Measurements from ENCODE around the gene HECTD4. TPM values are rescaled to one million over a fixed set of nuclear protein-coding genes. Genes with fewer than 3 reads are reported as not detected.
"Not testable (repeated sequence)": the region's sequence is repeated elsewhere in the genome, so short reads cannot be mapped to it uniquely, and the experiment has no call there.

Gene HECTD4
- total RNA-seq, 1 donor: 37.1 TPM

DNA sequence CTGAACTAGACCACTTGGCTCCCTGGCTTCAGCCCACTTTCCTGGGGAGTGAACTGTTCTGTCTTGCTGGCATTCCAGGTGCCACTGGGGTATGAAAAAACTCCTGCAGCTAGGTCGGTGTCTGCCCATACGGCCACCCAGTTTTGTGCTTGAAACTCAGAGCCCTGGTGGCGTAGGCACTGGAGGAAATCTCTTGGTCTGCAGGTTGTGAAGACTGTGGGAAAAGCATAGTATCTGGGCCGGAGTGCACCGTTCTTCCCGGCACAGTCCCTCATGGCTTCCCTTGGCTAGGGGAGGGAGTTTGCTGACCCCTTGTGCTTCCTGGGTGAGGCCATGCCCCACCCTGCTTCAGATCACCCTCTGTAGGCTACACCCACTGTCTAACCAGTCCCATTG lies 223.1 kb downstream of the HECTD4 start:
- DNase-seq (ENCODE audit: low read depth): no peak
- no peak overlapping the region for H3K4me3 ChIP-seq (ENCODE audit: low read depth, low read length)
- TF ChIP-seq, protein P1, sequence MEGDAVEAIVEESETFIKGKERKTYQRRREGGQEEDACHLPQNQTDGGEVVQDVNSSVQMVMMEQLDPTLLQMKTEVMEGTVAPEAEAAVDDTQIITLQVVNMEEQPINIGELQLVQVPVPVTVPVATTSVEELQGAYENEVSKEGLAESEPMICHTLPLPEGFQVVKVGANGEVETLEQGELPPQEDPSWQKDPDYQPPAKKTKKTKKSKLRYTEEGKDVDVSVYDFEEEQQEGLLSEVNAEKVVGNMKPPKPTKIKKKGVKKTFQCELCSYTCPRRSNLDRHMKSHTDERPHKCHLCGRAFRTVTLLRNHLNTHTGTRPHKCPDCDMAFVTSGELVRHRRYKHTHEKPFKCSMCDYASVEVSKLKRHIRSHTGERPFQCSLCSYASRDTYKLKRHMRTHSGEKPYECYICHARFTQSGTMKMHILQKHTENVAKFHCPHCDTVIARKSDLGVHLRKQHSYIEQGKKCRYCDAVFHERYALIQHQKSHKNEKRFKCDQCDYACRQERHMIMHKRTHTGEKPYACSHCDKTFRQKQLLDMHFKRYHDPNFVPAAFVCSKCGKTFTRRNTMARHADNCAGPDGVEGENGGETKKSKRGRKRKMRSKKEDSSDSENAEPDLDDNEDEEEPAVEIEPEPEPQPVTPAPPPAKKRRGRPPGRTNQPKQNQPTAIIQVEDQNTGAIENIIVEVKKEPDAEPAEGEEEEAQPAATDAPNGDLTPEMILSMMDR (IDR thresholded peaks at IDR 0.05; ENCODE audit: insufficient read depth, low read depth, low read length): no peak

DNA sequence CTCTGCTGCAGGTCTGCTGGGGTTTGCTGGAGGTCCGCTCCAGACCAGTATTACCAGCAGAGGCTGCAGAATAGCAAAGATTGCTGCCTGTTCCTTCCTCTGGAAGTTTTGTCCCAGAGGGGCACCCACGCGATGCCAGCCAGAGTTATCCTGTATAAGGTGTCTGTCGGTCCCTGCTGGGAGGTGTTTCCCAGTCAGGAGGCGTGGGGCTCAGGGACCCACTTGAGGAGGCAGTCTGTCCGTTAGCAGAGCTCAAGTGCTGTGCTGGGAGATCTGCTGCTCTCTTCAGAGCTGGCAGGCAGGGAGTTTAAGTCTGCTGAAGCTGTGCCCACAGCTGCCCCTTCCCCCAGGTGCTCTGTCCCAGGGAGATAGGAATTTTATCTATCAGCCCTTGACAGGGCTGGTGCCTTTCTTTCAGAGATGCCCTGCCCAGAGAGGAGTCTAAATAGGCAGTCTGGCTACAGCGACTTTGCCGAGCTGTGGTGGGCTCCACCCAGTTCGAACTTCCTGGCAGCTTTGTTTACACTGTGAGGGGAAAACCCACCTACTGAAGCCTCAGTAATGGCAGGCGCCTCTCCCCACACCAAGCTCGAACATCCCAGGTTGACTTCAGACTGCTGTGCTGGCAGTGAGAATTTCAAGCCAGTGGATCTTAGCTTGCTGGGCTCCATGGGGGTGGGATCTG lies 223.6 kb downstream of the HECTD4 start:
- H3K4me3 ChIP-seq (ENCODE audit: low read depth, low read length); DNase-seq (ENCODE audit: low read depth): not testable (repeated sequence)

DNA sequence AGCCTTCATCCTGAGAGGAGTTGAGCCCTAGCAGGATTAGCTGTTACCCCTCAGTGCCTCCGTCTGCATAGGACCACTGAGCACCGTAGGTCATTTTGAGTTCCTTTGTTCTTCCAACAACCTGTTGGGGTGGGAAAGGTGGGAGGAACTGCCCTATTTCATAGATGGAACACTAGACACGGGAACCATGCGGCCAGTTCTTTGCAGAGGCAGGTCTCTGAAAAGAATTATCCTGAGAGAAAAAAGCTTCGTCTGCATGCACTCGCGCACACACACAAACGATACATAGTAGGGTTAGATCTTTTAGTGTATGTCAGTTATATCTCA lies 228.4 kb downstream of the HECTD4 start:
- H3K4me3 ChIP-seq (ENCODE audit: low read depth, low read length): no peak overlapping the region
- TF ChIP-seq, protein P1 (IDR thresholded peaks at IDR 0.05; ENCODE audit: insufficient read depth, low read depth, low read length): no peak
- no peak for DNase-seq (ENCODE audit: low read depth)

DNA sequence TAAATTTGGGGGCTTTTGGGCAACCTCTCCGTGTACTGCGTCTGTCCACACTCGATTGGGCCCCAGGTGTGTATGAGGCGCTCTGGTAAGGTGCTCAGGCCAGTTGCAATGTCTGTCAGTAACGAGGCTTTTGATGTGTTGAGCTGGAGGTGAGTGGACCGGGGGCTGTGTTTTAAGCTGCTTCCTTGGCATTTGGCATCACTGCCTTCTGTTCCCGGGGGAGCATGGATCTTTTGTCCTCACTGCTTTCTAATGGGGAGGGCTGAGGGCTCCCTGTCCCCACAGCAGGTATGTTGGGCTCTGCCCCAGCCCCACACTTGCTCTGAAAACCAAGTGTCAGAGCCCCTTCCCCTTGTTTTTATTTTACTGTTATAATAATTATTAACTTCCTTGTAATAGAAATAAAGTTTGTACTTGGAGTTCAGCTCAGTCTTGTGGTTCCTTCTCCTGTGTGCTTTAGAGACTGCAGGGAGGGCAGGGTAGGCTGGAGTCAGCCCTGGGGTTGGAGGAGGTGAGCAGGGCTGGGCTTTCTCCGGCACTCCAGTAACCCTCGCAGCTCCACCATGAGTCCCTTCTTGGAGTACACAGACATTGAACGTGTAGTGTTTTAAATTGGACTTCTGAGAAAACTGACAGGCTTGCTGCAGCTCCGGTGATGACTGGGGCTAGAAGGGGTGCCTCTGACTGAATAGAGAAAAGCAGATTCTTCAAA lies 228.9 kb downstream of the HECTD4 start:
- TF ChIP-seq, protein P1 (IDR thresholded peaks at IDR 0.05; ENCODE audit: insufficient read depth, low read depth, low read length): no peak
- DNase-seq (ENCODE audit: low read depth): no peak
- H3K4me3 ChIP-seq (ENCODE audit: low read depth, low read length): no peak overlapping the region

DNA sequence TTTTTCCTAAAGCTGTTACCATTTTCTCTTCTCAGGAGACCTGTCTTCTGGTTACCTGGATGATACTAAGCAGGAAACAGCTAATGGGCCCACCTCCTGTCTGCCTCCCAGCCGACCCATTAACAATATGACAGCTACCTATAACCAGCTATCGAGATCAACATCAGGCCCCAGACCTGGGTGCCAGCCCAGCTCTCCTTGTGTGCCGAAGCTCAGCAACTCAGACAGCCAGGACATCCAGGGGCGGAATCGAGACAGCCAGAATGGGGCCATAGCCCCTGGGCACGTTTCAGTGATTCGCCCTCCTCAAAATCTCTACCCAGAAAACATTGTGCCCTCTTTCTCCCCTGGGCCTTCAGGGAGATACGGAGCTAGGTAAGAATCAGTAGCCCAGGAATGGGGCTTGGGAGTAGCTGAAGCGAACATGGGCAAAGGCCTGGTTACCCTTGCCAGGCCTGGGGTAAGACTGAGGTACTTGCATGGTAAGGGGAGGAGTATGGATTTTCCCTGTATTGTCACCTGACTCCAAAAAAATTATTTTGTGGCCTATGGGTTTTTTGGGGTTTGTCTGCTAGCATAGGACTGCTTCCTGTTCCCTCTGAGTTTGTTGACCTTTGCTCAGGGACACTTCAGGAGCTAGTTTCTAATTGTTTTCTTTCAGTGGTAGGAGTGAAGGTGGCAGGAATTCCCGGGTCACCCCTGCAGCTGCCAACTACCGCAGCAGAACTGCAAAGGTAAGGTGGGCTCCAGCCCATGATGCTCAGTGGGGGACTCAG lies 230.3 kb downstream of the HECTD4 start:
- no peak for DNase-seq (ENCODE audit: low read depth)
- TF ChIP-seq, protein P1 (IDR thresholded peaks at IDR 0.05; ENCODE audit: insufficient read depth, low read depth, low read length): no peak
- H3K4me3 ChIP-seq (ENCODE audit: low read depth, low read length): no peak overlapping the region

DNA sequence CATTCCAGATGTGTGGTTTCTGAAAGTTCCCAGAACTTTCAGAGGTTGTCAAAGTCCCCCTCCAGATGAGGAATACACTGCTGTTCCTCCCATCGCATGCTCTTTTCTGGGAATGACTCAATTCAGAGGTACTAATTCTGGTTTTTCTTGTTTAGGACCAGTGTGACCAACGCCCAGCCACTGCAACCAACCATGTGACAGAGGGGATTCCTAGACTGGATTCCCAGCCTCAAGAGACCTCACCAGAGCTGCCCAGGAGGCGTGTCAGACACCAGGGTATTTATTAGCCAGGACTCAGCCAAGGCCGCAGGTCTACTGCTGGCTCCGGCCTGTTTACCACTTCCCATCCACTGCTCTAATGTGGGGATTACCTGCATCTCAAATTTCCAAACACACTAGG lies 232.6 kb downstream of the HECTD4 start:
- no peak overlapping the region for H3K4me3 ChIP-seq (ENCODE audit: low read depth, low read length)
- no peak for DNase-seq (ENCODE audit: low read depth)
- TF ChIP-seq, protein P1 (IDR thresholded peaks at IDR 0.05; ENCODE audit: insufficient read depth, low read depth, low read length): no peak

DNA sequence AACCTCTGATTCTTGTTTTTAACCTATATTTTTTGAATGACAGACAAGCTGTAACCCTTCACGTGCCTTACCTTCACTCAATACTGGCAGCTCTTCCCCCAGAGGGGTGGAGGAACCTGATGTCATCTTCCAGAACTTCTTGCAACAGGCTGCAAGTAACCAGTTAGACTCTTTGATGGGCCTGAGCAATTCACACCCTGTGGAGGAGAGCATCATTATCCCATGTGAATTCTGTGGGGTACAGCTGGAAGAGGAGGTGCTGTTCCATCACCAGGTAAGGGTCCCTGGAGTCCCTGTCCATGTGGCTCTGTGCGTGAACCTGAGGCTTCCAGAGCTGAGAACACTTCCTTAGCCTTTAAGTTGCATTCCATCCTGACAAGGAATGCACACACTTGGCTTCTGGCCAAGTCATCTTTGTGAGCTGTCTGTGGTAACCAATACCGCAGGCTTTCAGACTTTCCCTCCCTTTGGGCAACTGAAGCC lies 234.2 kb downstream of the HECTD4 start:
- no peak overlapping the region for H3K4me3 ChIP-seq (ENCODE audit: low read depth, low read length)
- DNase-seq (ENCODE audit: low read depth): peak; percentile 52
- TF ChIP-seq, protein P1 (IDR thresholded peaks at IDR 0.05; ENCODE audit: insufficient read depth, low read depth, low read length): no peak

Measured in fibroblast of villous mesenchyme (primary cell).